ENCODE data around the gene LMO1.

The LMO1 gene

DNA sequence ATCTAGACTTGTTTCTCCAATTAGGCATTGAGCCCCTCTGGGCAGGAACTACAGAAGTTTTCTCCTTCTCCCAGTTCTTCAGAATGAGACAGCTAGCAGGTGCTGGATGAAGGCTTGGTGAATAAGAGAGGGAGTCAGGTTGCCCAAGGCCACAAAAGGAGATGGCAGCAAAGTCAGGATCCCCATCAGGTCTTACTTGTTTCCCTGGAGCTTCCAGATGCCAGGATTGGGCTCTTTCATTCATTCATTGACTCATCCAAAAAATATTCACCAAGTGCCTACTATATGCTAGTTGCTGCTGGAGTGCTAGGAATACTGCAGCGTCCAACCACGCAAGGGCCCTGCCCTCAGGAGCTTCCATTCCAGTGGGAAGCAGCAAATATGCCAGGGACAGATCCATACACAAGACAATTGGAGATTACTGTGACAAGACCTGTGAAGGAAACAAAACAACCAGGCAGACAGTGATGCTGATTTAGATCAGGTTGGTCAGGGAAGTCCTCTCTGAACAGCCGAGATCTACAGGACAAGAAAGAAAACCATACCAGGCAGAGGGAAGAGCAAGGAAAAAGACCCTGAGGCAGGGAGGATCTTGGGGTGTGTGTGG lies 24.6 kb upstream of the LMO1 start:
- DNase-seq, result no peak

DNA sequence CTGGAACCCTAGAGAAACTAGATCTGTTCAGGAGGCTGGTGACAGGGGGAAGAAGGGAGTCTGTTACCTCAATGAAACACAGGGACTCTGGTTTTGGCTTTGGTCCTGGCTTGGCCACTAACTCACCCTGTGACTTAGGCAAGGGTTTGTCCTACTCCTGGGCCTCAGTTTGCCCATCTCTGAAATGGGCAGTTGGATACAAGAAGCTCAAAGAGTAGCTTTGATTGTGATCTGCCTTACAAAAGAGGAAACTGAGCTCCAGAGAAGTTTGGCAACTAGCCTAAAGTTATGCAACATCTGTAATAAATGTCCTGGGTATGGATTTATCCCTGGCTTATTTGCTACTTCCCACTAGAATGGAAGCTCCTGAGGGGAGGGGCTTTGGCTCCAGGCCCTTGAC lies 24.0 kb upstream of the LMO1 start:
- DNase-seq, result no peak

DNA sequence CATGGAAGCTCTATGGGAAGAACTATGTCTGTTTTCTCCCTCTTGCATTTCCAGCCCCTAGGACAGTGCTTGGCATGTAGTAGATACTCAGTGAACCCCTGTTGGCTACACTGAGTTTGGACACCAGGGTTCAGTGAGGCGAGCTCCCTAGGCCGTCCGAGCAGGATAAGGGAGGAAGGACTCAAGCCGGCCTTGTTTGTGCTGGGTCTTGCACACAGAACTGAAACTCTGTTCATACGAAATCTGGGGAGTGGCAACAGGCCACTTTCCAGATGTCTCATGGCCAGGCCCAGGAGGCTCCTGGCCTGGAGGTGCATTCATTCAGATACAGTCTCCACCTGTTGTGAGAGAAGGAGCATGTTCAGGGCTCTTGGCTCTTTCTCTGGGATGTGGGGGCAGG lies 23.6 kb upstream of the LMO1 start:
- DNase-seq, result no peak

- DNase-seq, result no peak
Measured at GRCh38 chr11:8286886-8287285, 23.2 kb upstream of the LMO1 start.

GRCh38 chr11:8285796-8286195 lies 22.1 kb upstream of the LMO1 start:
- no peak for DNase-seq

DNA sequence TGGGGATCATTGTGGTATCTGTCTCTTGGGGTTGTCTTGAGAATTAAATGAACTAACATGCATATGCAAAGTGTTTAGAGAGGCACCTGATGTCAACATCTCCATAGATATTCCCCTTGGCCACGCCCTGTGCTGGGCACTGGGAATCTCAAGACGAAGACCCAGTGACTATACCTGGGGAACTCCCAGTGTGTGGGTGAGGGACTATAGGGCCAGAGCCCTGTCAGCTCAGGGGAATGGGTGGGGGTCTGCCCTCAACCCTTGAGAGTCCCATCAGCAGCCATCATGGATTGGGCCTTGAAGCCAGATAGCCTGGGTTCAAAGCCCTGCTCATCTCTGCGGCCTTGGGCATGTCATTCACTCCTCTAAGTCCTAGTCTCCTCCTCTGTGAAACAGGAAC lies 21.6 kb upstream of the LMO1 start:
- DNase-seq, result no peak

DNA sequence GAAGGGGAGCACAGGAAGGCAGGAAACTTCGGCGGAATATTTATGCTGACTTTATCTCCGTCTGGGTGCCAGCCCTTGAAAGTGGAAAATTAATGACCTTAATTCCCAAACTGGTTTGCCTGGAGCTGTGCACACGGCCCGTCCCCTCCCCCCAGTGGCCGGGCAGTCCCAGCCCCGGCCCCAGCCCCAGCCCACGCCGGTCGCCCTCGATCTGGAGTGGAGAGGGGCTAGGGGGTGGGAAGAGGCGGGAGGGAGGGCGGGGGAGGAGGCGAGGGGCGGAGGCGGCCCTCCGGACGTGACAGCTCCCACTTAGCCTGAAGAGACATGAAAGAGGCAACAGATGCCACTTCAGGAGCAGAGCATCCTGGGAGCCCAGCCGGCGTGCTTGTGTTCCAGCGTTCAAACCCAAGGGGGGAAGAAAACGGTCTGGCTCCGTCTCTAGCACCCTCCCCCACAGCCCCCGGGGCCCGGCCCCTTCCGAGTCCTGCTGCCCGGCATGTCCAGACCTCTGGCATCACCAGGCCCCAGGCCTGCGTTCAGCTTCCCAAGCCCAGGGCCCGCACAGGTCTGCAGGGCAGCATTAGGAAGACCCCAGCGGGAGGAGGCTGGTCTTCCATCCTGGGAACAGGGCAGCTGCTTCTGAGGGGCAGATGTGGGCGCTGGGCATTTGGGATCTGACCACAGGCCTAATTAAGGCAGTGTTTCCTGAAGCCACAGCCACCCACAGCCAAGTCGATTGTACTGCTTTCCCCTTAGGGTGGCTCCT lies 20.0 kb upstream of the LMO1 start:
- peak; percentile 87 for DNase-seq

DNA sequence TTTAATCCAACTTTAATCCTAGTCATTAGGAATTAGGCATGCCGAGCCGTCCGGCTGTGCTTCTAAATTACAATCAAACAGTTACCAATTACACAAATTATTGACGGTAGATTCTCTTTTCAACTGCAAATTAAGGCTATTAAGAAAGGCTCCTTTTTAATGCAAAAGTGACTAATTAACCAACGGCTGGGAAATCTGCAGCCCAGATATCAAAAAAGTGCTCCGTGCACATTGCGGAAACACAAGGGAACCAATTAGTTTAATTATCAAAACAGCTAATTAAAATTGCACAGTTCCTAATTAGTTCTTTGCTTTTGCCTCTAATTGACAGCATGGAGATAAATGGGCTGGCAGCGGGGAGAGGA lies 19.4 kb upstream of the LMO1 start:
- no peak for DNase-seq

GRCh38 chr11:8282631-8283030 lies 19.0 kb upstream of the LMO1 start:
- DNase-seq, result no peak

- DNase-seq, result no peak
Measured at GRCh38 chr11:8281266-8281665, 17.6 kb upstream of the LMO1 start.

DNA sequence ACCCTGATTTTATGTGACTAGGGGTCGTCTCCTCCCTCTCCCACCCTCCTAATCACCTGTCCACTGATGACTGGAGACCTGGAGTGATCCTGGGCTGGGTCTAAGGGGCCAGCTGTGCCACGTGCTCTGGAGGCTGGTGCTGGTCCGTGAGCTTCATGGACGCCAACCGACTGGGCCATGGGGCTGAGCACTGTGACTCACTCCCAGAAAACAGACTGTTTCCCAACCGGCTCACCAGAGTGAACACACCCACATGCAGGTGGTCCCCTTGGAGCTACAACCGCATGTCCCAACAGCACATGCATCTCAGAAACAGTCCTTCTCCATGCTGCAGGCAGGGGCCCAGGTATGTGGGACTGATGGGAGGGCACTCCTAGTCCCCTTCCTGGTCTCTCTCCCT lies 14.0 kb upstream of the LMO1 start:
- no peak for DNase-seq

DNA sequence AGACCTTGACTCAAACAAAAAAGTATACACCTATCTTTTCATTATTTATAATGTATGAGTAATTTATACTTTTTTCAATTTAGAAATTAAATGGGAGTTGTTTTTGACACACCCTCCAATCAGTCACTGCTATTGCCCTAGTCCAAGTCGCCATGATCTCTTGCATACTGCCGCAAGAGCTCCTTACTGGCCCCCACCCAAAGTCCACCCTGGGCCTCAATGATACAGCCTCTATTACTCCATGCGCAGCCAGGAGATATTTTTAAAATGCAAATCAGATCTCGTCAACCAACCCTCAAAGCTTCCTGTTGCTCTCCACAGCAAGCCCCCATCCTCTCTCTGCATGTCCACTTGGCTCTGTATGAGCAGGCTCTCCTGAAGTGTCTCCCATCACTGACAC lies 12.8 kb upstream of the LMO1 start:
- no peak for DNase-seq

DNA sequence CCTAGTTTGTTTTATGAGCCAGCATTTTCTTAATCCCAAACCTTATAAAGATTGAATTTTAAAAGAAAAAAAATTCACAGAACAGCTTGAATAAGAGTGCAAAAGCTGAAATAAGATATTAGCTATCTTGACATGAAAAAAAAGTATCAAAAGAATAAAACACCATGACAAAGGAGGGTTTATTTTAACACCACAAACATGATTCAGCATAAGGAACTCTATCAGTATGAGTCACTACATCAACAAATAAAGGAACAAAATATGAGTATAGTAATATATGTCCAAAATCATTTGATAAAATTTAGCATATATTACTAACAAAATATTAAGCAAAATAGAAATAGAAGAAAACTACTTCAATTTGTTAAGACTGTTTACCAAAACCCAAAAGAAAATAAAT lies 9.6 kb upstream of the LMO1 start:
- DNase-seq, result no peak

GRCh38 chr11:8271106-8271886 lies 7.6 kb upstream of the LMO1 start:
- DNase-seq, result no peak

- no peak for DNase-seq
Measured at GRCh38 chr11:8269636-8270035, 6.0 kb upstream of the LMO1 start.

DNA sequence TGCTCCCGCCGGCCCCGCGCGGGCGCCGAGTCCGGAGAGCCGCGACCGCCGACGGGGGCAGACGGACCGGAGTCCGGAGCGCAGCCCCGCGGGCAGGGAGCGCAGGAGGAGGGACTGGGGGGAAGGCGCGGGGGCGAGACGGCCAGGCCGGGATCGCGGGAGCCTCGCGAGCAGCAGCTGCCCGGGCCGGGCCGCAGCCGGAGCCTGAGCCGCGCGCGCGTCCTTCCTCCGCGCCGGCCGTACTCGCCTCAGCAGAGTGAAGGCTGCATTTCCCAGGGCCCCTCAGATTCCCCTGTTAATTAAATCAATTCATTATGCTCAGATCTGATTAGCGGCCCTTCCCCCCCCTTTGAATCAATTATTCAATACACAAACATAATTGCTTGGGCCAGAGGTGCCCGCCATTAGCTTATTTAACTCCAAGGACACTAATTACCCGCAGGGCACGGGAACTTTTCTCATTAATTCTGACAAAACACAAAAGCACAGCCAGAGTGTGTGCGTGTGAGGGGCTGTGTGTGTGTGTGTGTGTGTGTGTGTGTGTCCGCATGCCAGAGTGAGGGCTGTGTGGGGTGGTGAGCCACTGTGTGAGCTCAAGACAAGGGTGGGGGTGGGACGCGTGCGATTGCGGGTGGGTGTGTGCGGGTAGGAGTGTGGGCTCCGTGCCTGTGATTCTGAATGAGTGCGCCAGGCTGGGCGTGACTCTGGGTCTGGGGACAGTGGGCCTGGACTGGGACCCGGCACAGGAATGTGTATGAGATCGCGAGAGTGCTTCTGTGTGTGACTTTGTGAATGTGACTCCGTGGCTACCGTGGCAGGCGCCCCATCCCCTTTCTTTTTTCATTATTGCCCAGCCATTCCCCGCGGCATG lies 5.1 kb upstream of the LMO1 start:
- DNase-seq, result no peak

DNA sequence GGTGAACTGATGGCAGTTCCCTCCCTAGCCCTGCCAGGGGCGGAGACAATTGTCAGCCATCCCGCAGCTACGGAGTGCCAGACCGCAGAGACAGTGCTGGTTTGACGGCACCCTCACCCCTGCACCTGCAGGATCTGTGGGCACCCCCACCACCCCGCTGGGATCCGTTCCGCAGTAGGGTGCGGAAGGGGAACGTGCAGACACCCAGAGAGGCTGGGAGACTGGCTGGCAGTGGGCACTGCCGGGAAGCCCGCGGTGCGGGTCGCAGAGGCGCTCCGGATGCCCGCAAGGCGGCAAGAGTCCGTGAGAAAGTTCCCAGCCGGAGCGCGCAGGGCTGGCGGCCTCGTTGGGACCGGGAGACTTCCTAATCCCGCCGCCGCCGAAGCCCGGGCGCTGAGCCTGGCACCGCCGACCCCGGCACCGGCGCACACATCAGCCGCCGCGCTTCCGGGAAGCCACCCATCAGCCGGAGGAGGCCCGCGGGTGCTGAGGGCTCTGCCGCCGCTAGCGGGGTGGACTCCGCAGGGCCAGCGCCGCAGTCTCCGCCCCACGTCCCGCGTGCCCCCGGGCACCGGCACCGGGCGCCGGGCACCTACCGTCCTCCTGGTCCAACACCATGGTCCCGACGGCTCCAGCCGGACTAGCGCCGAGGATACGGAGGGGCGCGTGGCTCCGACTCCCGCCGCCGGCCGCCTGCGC lies 4.3 kb upstream of the LMO1 start:
- DNase-seq, result no peak

DNA sequence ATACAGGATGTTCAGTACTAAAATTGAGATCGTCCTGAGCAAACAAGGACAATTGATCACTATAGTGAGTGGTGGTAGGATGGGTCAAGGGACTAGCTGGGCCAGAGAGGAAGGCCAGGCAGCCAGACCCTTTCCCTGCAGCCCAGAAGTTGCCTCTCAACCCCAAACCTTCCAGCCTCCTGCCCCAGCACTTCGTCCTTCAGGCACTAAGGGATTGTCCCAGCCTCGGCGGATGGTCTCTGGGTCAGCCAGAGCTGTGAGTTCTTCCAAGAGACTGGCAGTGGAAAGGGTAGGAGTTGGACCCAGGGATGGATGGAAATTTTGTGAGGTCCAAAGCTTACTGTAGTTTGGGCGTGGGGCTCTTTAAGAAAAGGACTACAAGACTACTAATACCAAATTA lies 3.6 kb upstream of the LMO1 start:
- no peak for DNase-seq

DNA sequence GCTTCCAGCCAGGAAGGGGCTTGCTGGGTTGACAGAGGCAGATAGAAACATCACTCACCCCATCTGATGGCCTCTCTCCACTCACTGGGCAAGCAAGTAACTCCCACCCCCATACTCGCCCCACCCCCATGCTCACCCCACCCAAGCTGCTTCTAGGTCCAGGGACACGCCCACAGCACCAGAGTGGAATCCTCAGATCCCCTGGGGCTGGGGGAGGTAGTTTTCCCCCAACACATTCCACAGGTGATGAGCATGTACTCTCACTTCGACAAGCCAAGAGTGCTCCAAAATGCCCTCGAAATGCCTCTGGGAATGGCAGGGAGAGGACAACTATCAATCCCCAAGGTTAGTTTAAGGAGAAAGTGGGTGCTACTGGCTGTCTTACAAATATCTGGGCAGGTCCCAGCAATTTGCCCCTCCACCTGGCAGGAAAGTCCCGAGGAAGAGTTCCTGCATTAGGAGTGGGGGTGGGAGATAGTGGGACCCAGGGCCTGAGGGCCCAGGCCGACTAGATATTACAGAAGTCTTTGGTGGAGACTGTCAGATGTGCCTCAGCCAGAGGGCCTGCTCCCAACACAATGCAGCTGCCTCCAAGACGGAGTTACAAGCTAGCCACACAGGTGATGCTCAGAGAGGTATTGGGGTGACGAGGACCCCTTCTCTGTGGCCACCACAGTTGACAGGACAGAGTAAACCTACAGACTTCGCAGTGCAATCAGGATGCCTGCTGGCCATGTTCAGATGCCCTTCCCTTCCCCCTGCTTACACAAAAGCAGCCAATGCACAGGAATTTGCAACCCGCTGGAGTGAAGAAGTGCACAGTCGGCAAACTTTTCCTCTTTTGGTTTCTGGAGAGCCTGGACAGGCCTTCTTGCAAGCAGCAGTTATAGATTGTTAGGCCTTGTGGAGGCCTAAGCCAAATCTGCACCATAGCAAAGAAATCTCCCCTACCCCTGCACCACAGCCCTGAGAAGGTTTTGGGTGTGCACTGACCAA lies 2.9 kb upstream of the LMO1 start:
- no peak for DNase-seq

DNA sequence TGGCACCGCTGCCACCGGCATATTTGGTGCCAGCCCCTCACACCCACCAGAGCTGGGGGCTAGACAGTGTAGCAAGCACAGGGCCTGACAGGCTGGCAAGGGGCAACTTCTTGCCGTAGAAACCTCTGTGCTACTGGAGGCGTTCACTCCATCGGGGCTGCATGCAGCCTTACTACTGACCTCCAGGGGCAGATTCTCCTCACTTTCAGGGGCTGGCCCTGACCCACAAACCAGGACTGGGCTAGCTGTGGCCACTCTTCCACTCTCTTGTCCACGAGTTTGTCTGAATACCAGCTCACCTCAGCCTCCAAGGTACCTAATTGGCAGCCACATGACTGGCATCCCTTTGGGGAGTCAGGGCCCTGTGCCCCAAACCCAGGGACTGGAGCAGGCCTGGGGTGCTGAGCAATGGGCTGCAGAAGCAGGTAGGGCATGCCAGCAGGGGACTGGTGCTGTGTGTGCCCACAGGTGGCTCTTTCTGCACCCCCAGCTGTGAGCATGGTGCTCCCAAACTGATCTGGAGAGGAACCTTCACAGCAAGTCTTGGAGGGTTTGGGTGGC lies 2.1 kb upstream of the LMO1 start:
- no peak for DNase-seq
